CD14-positive monocyte (primary cell): ENCODE data around the gene CARMIL1. TPM values are rescaled to one million over a fixed set of nuclear protein-coding genes. Genes with fewer than 3 reads are reported as not detected.

Experiments
- DNase-seq, 3 donors: peaks; one replicate each; pipeline ENCODE4 v3.0.0-alpha.2; 2011 to 2022
- H2AFZ ChIP-seq: 2 replicates; pipeline ENCODE4 v1.6.0; 2012; ENCODE audit warnings: mild to moderate bottlenecking, low read depth, low read length, inconsistent platforms; ENCODE audit not compliant: insufficient read depth, poor library complexity, severe bottlenecking
- H3K27ac ChIP-seq, 2 donors: 1 replicate in 1 of 2; 2 replicates in 1 of 2; pipeline ENCODE4 v1.5.1; 2012 to 2013; ENCODE audit warnings: low read length in 2 of 2, control low read depth in 1 of 2, inconsistent platforms in 1 of 2, low read depth in 1 of 2, mild to moderate bottlenecking in 1 of 2
- H3K27me3 ChIP-seq, 2 donors: one replicate each; pipeline versions ENCODE4 v1.6.0 to v1.6.1; 2011 to 2013; ENCODE audit warnings: low read length in 2 of 2; ENCODE audit not compliant: control insufficient read depth in 2 of 2, insufficient read depth in 2 of 2
- H3K36me3 ChIP-seq, 2 donors: replicated peaks in 1 of 2; 1 replicate in 1 of 2; 2 replicates in 1 of 2; pipeline versions ENCODE4 v1.5.1 to v1.6.1; 2012 to 2013; ENCODE audit warnings: low read length in 2 of 2, control low read depth in 1 of 2, inconsistent platforms in 1 of 2, mild to moderate bottlenecking in 1 of 2; ENCODE audit not compliant: insufficient read depth in 2 of 2, control insufficient read depth in 1 of 2
- H3K4me1 ChIP-seq, 2 donors: 1 replicate in 1 of 2; 2 replicates in 1 of 2; pipeline versions ENCODE4 v1.5.1 to v1.6.1; 2012 to 2013; ENCODE audit warnings: low read length in 2 of 2, control low read depth in 1 of 2, inconsistent platforms in 1 of 2, mild to moderate bottlenecking in 1 of 2, moderate library complexity in 1 of 2; ENCODE audit not compliant: insufficient read depth in 2 of 2, control insufficient read depth in 1 of 2
- H3K4me2 ChIP-seq: replicated peaks from 2 replicates; pipeline ENCODE3; 2012; ENCODE audit warnings: low read length, moderate library complexity, mild to moderate bottlenecking; ENCODE audit not compliant: poor library complexity, severe bottlenecking; ENCODE audit errors: extremely low read depth
- H3K4me3 ChIP-seq, 3 experiments: fragments of 200-600 bp in 1 of 3; sonication (generic) in 1 of 3; replicated peaks in 1 of 3; 1 replicate in 2 of 3; 2 replicates in 1 of 3; pipeline ENCODE4 v1.5.1; 2011 to 2013; ENCODE audit warnings: low read length in 3 of 3, mild to moderate bottlenecking in 3 of 3, control low read depth in 2 of 3, low read depth in 2 of 3, inconsistent platforms in 1 of 3, moderate library complexity in 1 of 3
- H3K79me2 ChIP-seq: 2 replicates; pipeline ENCODE4 v1.6.0; 2012; ENCODE audit warnings: mild to moderate bottlenecking, control low read depth, inconsistent platforms, low read length, moderate library complexity; ENCODE audit not compliant: insufficient read depth
- H3K9ac ChIP-seq: 2 replicates; pipeline ENCODE4 v1.6.0; 2017; ENCODE audit warnings: low read length, mild to moderate bottlenecking; ENCODE audit not compliant: insufficient read depth, poor library complexity, severe bottlenecking
- H3K9me3 ChIP-seq, 2 donors: replicated peaks in 1 of 2; 1 replicate in 1 of 2; 2 replicates in 1 of 2; pipeline versions ENCODE4 v1.5.1 to v1.6.1; 2012 to 2013; ENCODE audit warnings: low read length in 2 of 2, control low read depth in 1 of 2; ENCODE audit not compliant: control insufficient read depth in 1 of 2, insufficient read depth in 1 of 2
- H4K20me1 ChIP-seq: 2 replicates; pipeline ENCODE4 v1.6.0; 2012; ENCODE audit warnings: mild to moderate bottlenecking, low read length, control low read depth, moderate library complexity; ENCODE audit not compliant: insufficient read depth
- H3K27ac Mint-ChIP-seq, 7 donors: one replicate each; pipeline ENCODE4 v1.8.0; 2020; ENCODE audit warnings: mild to moderate bottlenecking in 7 of 7, mixed read lengths in 7 of 7, moderate library complexity in 6 of 7, inconsistent platforms in 2 of 7
- H3K27me3 Mint-ChIP-seq, 3 donors: one replicate each; pipeline ENCODE4 v1.8.0; 2021 to 2022; ENCODE audit warnings: low read depth in 3 of 3, mild to moderate bottlenecking in 3 of 3, mixed read lengths in 3 of 3, moderate library complexity in 3 of 3, inconsistent platforms in 1 of 3
- H3K36me3 Mint-ChIP-seq, 2 donors: one replicate each; pipeline ENCODE4 v1.8.0; 2020; ENCODE audit warnings: mixed read lengths in 2 of 2, inconsistent platforms in 1 of 2, mild to moderate bottlenecking in 1 of 2
- H3K4me1 Mint-ChIP-seq: one replicate; pipeline ENCODE4 v1.8.0; 2020; ENCODE audit warnings: mild to moderate bottlenecking, mixed read lengths
- H3K4me3 Mint-ChIP-seq, 2 donors: one replicate each; pipeline ENCODE4 v1.8.0; 2020; ENCODE audit warnings: mild to moderate bottlenecking in 2 of 2, mixed read lengths in 2 of 2, moderate library complexity in 1 of 2
- H3K9me3 Mint-ChIP-seq, 7 donors: one replicate each; pipeline ENCODE4 v1.8.0; 2020 to 2022; ENCODE audit warnings: mixed read lengths in 7 of 7, mild to moderate bottlenecking in 6 of 7, moderate library complexity in 6 of 7, inconsistent platforms in 2 of 7
- CTCF ChIP-seq: fragments of 200-600 bp; IDR thresholded peaks from one replicate; pipeline ENCODE4 v1.8.0; 2022; ENCODE audit warnings: antibody characterized with exemption, mild to moderate bottlenecking
- WGBS: methylation state at CpG from one replicate; pipeline ENCODE4 v1.1.5; 2013; ENCODE audit warnings: missing lambda C conversion rate; ENCODE audit not compliant: insufficient coverage; 5-methylcytosine and 5-hydroxymethylcytosine counted together
- intact Hi-C, 2 donors: fragments of 100-400 bp; cut with micrococcal nuclease; formaldehyde crosslinking; loops; one replicate each; pipeline versions ENCODE4 v1.15.0 to v1.15.1; 2023
- polyA plus RNA-seq, 3 donors: library from polyadenylated mRNA; depleted of rRNA in 1 of 3; unstranded in 2 of 3; stranded (reverse) in 1 of 3; fragments of 300-500 nt in 2 of 3; fragments of >200 nt in 1 of 3; fragmentation: Illumina TruSeq in 2 of 3; gene quantifications; 1 replicate in 2 of 3; 2 replicates in 1 of 3; pipeline ENCODE4 v1.2.3, GENCODE V29; 2012 to 2021

CARMIL1 gene
- polyA plus RNA-seq, 3 donors: 0.30 to 0.49 (median 0.41) TPM

GRCh38 chr6:25244865-25245264 lies 34.3 kb upstream of the CARMIL1 start:
- H3K79me2 ChIP-seq: no peaks in the 10 kb centered on the region
- H3K27me3 ChIP-seq: no peaks in the 10 kb centered on the region
- Mint-ChIP-seq H3K27ac (no peak overlapping the region), H3K27me3 (peaks cover 0 to 3% (median 2%) of the 10 kb centered on the region in 3 donors), H3K4me1 (no peaks in the 10 kb centered on the region), H3K4me3 (no peak overlapping the region), H3K36me3 (no peaks in the 10 kb centered on the region), H3K9me3 (no peaks in the 10 kb centered on the region)
- no peak overlapping the region for H3K9ac ChIP-seq
- H2AFZ ChIP-seq: no peak overlapping the region
- H3K4me1 ChIP-seq: no peaks in the 10 kb centered on the region
- H4K20me1 ChIP-seq: no peaks in the 10 kb centered on the region
- no peak overlapping the region for H3K4me3 ChIP-seq
- intact Hi-C loops: no loop called here
- H3K9me3 ChIP-seq: no peaks in the 10 kb centered on the region
- no peak for TF ChIP-seq CTCF
- no peak overlapping the region for H3K4me2 ChIP-seq
- no peak overlapping the region for H3K27ac ChIP-seq
- H3K36me3 ChIP-seq: no peaks in the 10 kb centered on the region
- DNase-seq: no peak

- no peak overlapping the region for H2AFZ ChIP-seq
- DNase-seq: no peak
- no peaks in the 10 kb centered on the region for H3K9me3 ChIP-seq
- H3K4me1 ChIP-seq: no peaks in the 10 kb centered on the region
- Mint-ChIP-seq H3K4me3 (no peak overlapping the region), H3K9me3 (no peaks in the 10 kb centered on the region), H3K36me3 (no peaks in the 10 kb centered on the region), H3K27ac (no peak overlapping the region), H3K27me3 (peaks cover 1 to 2% (median 1%) of the 10 kb centered on the region in 3 donors), H3K4me1 (no peaks in the 10 kb centered on the region)
- no CpG with 5 or more reads among the region's 1 CpG for WGBS
- intact Hi-C loops: no loop called here
- TF ChIP-seq CTCF: no peak
- no peaks in the 10 kb centered on the region for H3K27me3 ChIP-seq
- H3K27ac ChIP-seq: no peak overlapping the region
- H3K79me2 ChIP-seq: no peaks in the 10 kb centered on the region
- H3K4me3 ChIP-seq: no peak overlapping the region
- H4K20me1 ChIP-seq: no peaks in the 10 kb centered on the region
- no peak overlapping the region for H3K4me2 ChIP-seq
- no peaks in the 10 kb centered on the region for H3K36me3 ChIP-seq
- H3K9ac ChIP-seq: no peak overlapping the region
Observed at GRCh38 chr6:25248123-25248522, 31.1 kb upstream of the CARMIL1 start.
